WTC11 (cell line): Measurements from ENCODE around the gene ENO3. TPM values are rescaled to one million over a fixed set of nuclear protein-coding genes. Genes with fewer than 3 reads are reported as not detected.

ENCODE experiments used
- FOXK1 ChIP-seq: sonication (generic); formaldehyde crosslinking; IDR thresholded peaks from 2 replicates; pipeline ENCODE4 v1.8.0; 2022; ENCODE audit warnings: mild to moderate bottlenecking, moderate library complexity, missing genetic modification reagents
- JUN ChIP-seq: sonication (generic); formaldehyde crosslinking; IDR thresholded peaks from 2 replicates; pipeline ENCODE4 v1.8.0; 2023; ENCODE audit warnings: mild to moderate bottlenecking, missing genetic modification reagents
- NR1H2 ChIP-seq: sonication (generic); formaldehyde crosslinking; IDR thresholded peaks from 2 replicates; pipeline ENCODE4 v1.9.0; 2021; ENCODE audit warnings: mild to moderate bottlenecking, moderate library complexity, missing genetic modification reagents
- RELA ChIP-seq: sonication (generic); formaldehyde crosslinking; IDR thresholded peaks from 2 replicates; pipeline ENCODE4 v1.8.1; 2022; ENCODE audit warnings: missing genetic modification reagents, mild to moderate bottlenecking, borderline replicate concordance
- total RNA-seq: library from RNA; stranded (reverse); gene quantifications from 3 replicates; pipeline ENCODE4 v1.2.3, GENCODE V29; 2021
- TF ChIP-seq, protein P1 (sequence below): fragments of 250-450 bp; sonication (Bioruptor Pico); IDR thresholded peaks from 2 replicates; pipeline ENCODE4 v2.1.2; 2022; ENCODE audit warnings: mild to moderate bottlenecking, moderate library complexity
- TF ChIP-seq, protein P2 (sequence below): sonication (generic); formaldehyde crosslinking; IDR thresholded peaks from 2 replicates; pipeline ENCODE4 v1.8.0; 2022; ENCODE audit warnings: mild to moderate bottlenecking, missing genetic modification reagents
- TF ChIP-seq, protein P3 (sequence below): sonication (generic); formaldehyde crosslinking; IDR thresholded peaks from 2 replicates; pipeline ENCODE4 v1.8.0; 2023; ENCODE audit warnings: mild to moderate bottlenecking, missing genetic modification reagents
- TF ChIP-seq, protein P4 (sequence below): sonication (generic); formaldehyde crosslinking; IDR thresholded peaks from 2 replicates; pipeline ENCODE4 v1.8.1; 2023; ENCODE audit warnings: mild to moderate bottlenecking, moderate library complexity, missing genetic modification reagents
- TF ChIP-seq, protein P5 (sequence below): fragments of 200-600 bp; IDR thresholded peaks from 2 replicates; pipeline ENCODE4 v1.8.0; 2022; ENCODE audit warnings: antibody characterized with exemption
- TF ChIP-seq, protein P6 (sequence below): sonication (generic); formaldehyde crosslinking; IDR thresholded peaks from 2 replicates; pipeline ENCODE4 v1.8.0; 2022; ENCODE audit warnings: mild to moderate bottlenecking, missing genetic modification reagents
- TF ChIP-seq, protein P7 (sequence below): sonication (generic); formaldehyde crosslinking; IDR thresholded peaks from 2 replicates; pipeline ENCODE4 v1.8.1; 2022; ENCODE audit warnings: mild to moderate bottlenecking, moderate library complexity, missing genetic modification reagents
- TF ChIP-seq, protein P8 (sequence below): fragments of 250-450 bp; sonication (Bioruptor Pico); IDR thresholded peaks from 2 replicates; pipeline ENCODE4 v1.9.0; 2021; ENCODE audit warnings: mild to moderate bottlenecking
- TF ChIP-seq, protein P9 (sequence below): sonication (generic); formaldehyde crosslinking; IDR thresholded peaks from 2 replicates; pipeline ENCODE4 v1.8.0; 2022; ENCODE audit warnings: mild to moderate bottlenecking, missing genetic modification reagents
- TF ChIP-seq, protein P10 (sequence below): sonication (generic); formaldehyde crosslinking; IDR thresholded peaks from 2 replicates; pipeline ENCODE4 v1.8.1; 2022; ENCODE audit warnings: mild to moderate bottlenecking, missing genetic modification reagents, moderate library complexity, borderline replicate concordance

Gene ENO3
- total RNA-seq, 1 experiment from 2014 or later: 30.9 TPM

DNA sequence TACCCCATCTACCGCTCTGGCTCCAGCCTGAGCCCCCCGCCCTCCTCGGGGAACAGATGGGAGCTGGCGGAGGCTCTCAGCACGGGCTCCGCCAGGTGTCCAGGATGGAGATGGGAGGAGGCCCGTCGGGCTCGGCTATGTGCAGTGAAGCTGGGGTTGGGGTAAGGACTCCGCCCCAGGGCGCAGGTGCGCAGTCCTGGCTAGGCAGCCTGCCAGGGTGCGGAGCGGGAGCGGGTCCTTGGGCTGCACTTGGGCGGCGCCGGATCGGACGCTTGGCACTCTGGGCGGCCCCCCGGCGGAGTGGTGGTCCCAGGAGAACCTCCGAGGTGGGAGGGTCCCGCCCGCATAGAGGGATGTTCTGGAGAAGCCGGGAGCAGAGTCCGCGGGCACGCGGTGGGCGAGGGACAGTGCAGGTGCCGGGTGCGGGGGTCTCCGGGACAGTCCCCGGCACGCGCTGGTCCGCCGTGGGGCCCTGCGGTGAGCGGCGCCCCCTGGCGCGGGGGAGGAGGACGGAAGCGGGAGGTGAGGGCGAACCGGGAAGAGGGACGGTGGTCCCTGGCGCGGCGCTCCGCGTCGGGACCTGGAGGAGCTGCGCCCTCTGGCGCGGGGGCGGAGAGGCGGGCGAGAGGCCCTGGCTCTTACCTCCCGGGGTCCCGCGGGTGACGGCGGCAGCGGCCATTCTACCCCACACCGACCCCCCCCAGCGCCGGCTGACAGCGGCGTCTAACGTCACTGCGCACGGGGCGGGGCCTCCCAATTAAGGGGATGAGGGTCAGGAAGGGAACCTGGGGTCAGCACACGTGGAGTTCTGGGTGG lies 36.2 kb downstream of the ENO3 start, which contains the start of gene CAMTA2 (continued):
- TF ChIP-seq, protein P1, sequence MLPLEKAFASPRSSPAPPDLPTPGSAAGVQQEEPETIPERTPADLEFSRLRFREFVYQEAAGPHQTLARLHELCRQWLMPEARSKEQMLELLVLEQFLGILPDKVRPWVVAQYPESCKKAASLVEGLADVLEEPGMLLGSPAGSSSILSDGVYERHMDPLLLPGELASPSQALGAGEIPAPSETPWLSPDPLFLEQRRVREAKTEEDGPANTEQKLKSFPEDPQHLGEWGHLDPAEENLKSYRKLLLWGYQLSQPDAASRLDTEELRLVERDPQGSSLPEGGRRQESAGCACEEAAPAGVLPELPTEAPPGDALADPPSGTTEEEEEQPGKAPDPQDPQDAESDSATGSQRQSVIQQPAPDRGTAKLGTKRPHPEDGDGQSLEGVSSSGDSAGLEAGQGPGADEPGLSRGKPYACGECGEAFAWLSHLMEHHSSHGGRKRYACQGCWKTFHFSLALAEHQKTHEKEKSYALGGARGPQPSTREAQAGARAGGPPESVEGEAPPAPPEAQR: no peak
- TF ChIP-seq, protein P2, sequence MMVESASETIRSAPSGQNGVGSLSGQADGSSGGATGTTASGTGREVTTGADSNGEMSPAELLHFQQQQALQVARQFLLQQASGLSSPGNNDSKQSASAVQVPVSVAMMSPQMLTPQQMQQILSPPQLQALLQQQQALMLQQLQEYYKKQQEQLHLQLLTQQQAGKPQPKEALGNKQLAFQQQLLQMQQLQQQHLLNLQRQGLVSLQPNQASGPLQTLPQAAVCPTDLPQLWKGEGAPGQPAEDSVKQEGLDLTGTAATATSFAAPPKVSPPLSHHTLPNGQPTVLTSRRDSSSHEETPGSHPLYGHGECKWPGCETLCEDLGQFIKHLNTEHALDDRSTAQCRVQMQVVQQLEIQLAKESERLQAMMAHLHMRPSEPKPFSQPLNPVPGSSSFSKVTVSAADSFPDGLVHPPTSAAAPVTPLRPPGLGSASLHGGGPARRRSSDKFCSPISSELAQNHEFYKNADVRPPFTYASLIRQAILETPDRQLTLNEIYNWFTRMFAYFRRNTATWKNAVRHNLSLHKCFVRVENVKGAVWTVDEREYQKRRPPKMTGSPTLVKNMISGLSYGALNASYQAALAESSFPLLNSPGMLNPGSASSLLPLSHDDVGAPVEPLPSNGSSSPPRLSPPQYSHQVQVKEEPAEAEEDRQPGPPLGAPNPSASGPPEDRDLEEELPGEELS: 0 out of 2 replicates have a peak, but pooled peaks have one; percentile 17
- TF ChIP-seq JUN (CRISPR knock-in tag): peak; percentile 42; the same call in 1 of the 2 replicates
- TF ChIP-seq, protein P3, sequence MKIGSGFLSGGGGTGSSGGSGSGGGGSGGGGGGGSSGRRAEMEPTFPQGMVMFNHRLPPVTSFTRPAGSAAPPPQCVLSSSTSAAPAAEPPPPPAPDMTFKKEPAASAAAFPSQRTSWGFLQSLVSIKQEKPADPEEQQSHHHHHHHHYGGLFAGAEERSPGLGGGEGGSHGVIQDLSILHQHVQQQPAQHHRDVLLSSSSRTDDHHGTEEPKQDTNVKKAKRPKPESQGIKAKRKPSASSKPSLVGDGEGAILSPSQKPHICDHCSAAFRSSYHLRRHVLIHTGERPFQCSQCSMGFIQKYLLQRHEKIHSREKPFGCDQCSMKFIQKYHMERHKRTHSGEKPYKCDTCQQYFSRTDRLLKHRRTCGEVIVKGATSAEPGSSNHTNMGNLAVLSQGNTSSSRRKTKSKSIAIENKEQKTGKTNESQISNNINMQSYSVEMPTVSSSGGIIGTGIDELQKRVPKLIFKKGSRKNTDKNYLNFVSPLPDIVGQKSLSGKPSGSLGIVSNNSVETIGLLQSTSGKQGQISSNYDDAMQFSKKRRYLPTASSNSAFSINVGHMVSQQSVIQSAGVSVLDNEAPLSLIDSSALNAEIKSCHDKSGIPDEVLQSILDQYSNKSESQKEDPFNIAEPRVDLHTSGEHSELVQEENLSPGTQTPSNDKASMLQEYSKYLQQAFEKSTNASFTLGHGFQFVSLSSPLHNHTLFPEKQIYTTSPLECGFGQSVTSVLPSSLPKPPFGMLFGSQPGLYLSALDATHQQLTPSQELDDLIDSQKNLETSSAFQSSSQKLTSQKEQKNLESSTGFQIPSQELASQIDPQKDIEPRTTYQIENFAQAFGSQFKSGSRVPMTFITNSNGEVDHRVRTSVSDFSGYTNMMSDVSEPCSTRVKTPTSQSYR (CRISPR knock-in tag): 0 out of 2 replicates have a peak, but pooled peaks have one; percentile 15
- TF ChIP-seq, protein P4, sequence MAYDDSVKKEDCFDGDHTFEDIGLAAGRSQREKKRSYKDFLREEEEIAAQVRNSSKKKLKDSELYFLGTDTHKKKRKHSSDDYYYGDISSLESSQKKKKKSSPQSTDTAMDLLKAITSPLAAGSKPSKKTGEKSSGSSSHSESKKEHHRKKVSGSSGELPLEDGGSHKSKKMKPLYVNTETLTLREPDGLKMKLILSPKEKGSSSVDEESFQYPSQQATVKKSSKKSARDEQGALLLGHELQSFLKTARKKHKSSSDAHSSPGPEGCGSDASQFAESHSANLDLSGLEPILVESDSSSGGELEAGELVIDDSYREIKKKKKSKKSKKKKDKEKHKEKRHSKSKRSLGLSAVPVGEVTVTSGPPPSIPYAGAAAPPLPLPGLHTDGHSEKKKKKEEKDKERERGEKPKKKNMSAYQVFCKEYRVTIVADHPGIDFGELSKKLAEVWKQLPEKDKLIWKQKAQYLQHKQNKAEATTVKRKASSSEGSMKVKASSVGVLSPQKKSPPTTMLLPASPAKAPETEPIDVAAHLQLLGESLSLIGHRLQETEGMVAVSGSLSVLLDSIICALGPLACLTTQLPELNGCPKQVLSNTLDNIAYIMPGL (CRISPR knock-in tag): peak; percentile 97; the same call in 1 of the 2 replicates
- TF ChIP-seq, protein P5, sequence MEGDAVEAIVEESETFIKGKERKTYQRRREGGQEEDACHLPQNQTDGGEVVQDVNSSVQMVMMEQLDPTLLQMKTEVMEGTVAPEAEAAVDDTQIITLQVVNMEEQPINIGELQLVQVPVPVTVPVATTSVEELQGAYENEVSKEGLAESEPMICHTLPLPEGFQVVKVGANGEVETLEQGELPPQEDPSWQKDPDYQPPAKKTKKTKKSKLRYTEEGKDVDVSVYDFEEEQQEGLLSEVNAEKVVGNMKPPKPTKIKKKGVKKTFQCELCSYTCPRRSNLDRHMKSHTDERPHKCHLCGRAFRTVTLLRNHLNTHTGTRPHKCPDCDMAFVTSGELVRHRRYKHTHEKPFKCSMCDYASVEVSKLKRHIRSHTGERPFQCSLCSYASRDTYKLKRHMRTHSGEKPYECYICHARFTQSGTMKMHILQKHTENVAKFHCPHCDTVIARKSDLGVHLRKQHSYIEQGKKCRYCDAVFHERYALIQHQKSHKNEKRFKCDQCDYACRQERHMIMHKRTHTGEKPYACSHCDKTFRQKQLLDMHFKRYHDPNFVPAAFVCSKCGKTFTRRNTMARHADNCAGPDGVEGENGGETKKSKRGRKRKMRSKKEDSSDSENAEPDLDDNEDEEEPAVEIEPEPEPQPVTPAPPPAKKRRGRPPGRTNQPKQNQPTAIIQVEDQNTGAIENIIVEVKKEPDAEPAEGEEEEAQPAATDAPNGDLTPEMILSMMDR: peak; percentile 37
- TF ChIP-seq, protein P6, sequence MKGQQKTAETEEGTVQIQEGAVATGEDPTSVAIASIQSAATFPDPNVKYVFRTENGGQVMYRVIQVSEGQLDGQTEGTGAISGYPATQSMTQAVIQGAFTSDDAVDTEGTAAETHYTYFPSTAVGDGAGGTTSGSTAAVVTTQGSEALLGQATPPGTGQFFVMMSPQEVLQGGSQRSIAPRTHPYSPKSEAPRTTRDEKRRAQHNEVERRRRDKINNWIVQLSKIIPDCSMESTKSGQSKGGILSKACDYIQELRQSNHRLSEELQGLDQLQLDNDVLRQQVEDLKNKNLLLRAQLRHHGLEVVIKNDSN (CRISPR knock-in tag): peak; percentile 67; the same call in 1 of the 2 replicates
- TF ChIP-seq NR1H2 (CRISPR knock-in tag): no peak
- TF ChIP-seq, protein P7, sequence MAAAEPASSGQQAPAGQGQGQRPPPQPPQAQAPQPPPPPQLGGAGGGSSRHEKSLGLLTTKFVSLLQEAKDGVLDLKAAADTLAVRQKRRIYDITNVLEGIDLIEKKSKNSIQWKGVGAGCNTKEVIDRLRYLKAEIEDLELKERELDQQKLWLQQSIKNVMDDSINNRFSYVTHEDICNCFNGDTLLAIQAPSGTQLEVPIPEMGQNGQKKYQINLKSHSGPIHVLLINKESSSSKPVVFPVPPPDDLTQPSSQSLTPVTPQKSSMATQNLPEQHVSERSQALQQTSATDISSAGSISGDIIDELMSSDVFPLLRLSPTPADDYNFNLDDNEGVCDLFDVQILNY (CRISPR knock-in tag): peak; percentile 9; the same call in 1 of the 2 replicates
- TF ChIP-seq RELA (CRISPR knock-in tag): 0 out of 2 replicates have a peak, but pooled peaks have one; percentile 34
- TF ChIP-seq, protein P8, sequence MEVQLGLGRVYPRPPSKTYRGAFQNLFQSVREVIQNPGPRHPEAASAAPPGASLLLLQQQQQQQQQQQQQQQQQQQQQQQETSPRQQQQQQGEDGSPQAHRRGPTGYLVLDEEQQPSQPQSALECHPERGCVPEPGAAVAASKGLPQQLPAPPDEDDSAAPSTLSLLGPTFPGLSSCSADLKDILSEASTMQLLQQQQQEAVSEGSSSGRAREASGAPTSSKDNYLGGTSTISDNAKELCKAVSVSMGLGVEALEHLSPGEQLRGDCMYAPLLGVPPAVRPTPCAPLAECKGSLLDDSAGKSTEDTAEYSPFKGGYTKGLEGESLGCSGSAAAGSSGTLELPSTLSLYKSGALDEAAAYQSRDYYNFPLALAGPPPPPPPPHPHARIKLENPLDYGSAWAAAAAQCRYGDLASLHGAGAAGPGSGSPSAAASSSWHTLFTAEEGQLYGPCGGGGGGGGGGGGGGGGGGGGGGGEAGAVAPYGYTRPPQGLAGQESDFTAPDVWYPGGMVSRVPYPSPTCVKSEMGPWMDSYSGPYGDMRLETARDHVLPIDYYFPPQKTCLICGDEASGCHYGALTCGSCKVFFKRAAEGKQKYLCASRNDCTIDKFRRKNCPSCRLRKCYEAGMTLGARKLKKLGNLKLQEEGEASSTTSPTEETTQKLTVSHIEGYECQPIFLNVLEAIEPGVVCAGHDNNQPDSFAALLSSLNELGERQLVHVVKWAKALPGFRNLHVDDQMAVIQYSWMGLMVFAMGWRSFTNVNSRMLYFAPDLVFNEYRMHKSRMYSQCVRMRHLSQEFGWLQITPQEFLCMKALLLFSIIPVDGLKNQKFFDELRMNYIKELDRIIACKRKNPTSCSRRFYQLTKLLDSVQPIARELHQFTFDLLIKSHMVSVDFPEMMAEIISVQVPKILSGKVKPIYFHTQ (CRISPR knock-in tag): no peak
- peak; percentile 34; the same call in 1 of the 2 replicates for TF ChIP-seq FOXK1 (CRISPR knock-in tag)
- TF ChIP-seq, protein P9, sequence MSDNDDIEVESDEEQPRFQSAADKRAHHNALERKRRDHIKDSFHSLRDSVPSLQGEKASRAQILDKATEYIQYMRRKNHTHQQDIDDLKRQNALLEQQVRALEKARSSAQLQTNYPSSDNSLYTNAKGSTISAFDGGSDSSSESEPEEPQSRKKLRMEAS: peak; percentile 87
- TF ChIP-seq, protein P10, sequence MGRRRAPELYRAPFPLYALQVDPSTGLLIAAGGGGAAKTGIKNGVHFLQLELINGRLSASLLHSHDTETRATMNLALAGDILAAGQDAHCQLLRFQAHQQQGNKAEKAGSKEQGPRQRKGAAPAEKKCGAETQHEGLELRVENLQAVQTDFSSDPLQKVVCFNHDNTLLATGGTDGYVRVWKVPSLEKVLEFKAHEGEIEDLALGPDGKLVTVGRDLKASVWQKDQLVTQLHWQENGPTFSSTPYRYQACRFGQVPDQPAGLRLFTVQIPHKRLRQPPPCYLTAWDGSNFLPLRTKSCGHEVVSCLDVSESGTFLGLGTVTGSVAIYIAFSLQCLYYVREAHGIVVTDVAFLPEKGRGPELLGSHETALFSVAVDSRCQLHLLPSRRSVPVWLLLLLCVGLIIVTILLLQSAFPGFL (CRISPR knock-in tag): no peak
